Liver (tissue), 9 donors: ENCODE results near the gene NPEPL1. TPM values are rescaled to one million over a fixed set of nuclear protein-coding genes. Genes with fewer than 3 reads are reported as not detected.

Source experiments
- DNase-seq: peaks from one replicate; pipeline ENCODE4 v3.0.0-alpha.2; 2017; ENCODE audit warnings: low spot score
- H3K27ac ChIP-seq, 2 donors: one replicate each; pipeline ENCODE4 v1.7.0; 2013; ENCODE audit warnings: inconsistent platforms in 2 of 2, low read length in 2 of 2, control low read depth in 1 of 2, low read depth in 1 of 2, mild to moderate bottlenecking in 1 of 2
- H3K27me3 ChIP-seq, 4 donors: one replicate each; pipeline versions ENCODE4 v1.6.1 to v1.7.0; 2013; ENCODE audit warnings: low read length in 3 of 4, inconsistent platforms in 1 of 4, mild to moderate bottlenecking in 1 of 4, moderate library complexity in 1 of 4; ENCODE audit not compliant: control insufficient read depth in 4 of 4, insufficient read depth in 4 of 4
- H3K36me3 ChIP-seq, 4 donors: one replicate each; pipeline versions ENCODE4 v1.6.1 to v1.7.0; 2013; ENCODE audit warnings: low read length in 3 of 4, mild to moderate bottlenecking in 3 of 4, low read depth in 1 of 4, moderate library complexity in 1 of 4; ENCODE audit not compliant: control insufficient read depth in 4 of 4, insufficient read depth in 3 of 4
- H3K4me1 ChIP-seq, 4 donors: one replicate each; pipeline versions ENCODE4 v1.6.1 to v1.7.0; 2013; ENCODE audit warnings: low read length in 3 of 4, mild to moderate bottlenecking in 3 of 4, moderate library complexity in 1 of 4; ENCODE audit not compliant: control insufficient read depth in 4 of 4, insufficient read depth in 4 of 4
- H3K4me3 ChIP-seq, 3 donors: one replicate each; pipeline versions ENCODE4 v1.6.1 to v1.7.0; 2013; ENCODE audit warnings: low read length in 3 of 3, control low read depth in 1 of 3, low read depth in 1 of 3, mild to moderate bottlenecking in 1 of 3
- H3K9ac ChIP-seq, 2 donors: one replicate each; pipeline ENCODE4 v1.7.0; 2013; ENCODE audit warnings: low read length in 2 of 2, mild to moderate bottlenecking in 2 of 2, moderate library complexity in 2 of 2, control low read depth in 1 of 2, low read depth in 1 of 2
- H3K9me3 ChIP-seq, 4 donors: one replicate each; pipeline versions ENCODE4 v1.6.1 to v1.7.0; 2013; ENCODE audit warnings: low read length in 3 of 4; ENCODE audit not compliant: control insufficient read depth in 4 of 4
- EGR1 ChIP-seq, 2 donors: IDR thresholded peaks; 2 replicates each; pipeline ENCODE4 v1.6.1; 2016 to 2018; ENCODE audit warnings: antibody characterized with exemption in 2 of 2, low read depth in 2 of 2
- FOXA1 ChIP-seq: IDR thresholded peaks from 2 replicates; pipeline ENCODE4 v1.6.1; 2016; ENCODE audit warnings: antibody characterized with exemption
- FOXA2 ChIP-seq: IDR thresholded peaks from 2 replicates; pipeline ENCODE4 v1.6.1; 2016; ENCODE audit warnings: antibody characterized with exemption
- GABPA ChIP-seq, 2 donors: IDR thresholded peaks in 1 of 2; conservative IDR thresholded peaks in 1 of 2; 2 replicates each; pipeline ENCODE4 v1.6.1; 2016; ENCODE audit warnings: antibody characterized with exemption in 2 of 2, mild to moderate bottlenecking in 1 of 2, moderate library complexity in 1 of 2
- HNF4A ChIP-seq, 2 donors: conservative IDR thresholded peaks; 2 replicates each; pipeline ENCODE4 v1.6.1; 2016; ENCODE audit warnings: antibody characterized with exemption in 2 of 2, mild to moderate bottlenecking in 2 of 2
- HNF4G ChIP-seq: IDR thresholded peaks from 2 replicates; pipeline ENCODE4 v1.6.1; 2016; ENCODE audit warnings: antibody characterized with exemption
- JUND ChIP-seq, 2 donors: IDR thresholded peaks; 2 replicates each; pipeline ENCODE4 v1.6.1; 2016; ENCODE audit warnings: antibody characterized with exemption in 2 of 2
- NR2F2 ChIP-seq: IDR thresholded peaks from 2 replicates; pipeline ENCODE4 v1.6.1; 2016; ENCODE audit warnings: antibody characterized with exemption
- REST ChIP-seq: IDR thresholded peaks from 2 replicates; pipeline ENCODE4 v1.6.1; 2016; ENCODE audit warnings: antibody characterized with exemption, mild to moderate bottlenecking
- RXRA ChIP-seq, 2 donors: IDR thresholded peaks; 2 replicates each; pipeline ENCODE4 v1.6.1; 2017 to 2018; ENCODE audit warnings: antibody characterized with exemption in 2 of 2, mild to moderate bottlenecking in 1 of 2
- SP1 ChIP-seq: IDR thresholded peaks from 2 replicates; pipeline ENCODE4 v1.6.1; 2018; ENCODE audit warnings: antibody characterized with exemption, mild to moderate bottlenecking
- TAF1 ChIP-seq: conservative IDR thresholded peaks from 2 replicates; pipeline ENCODE4 v1.6.1; 2016; ENCODE audit warnings: antibody characterized with exemption, mild to moderate bottlenecking
- WGBS: extraction: QIAGEN DNeasy Blood & Tissue Kit; methylation state at CpG from one replicate; pipeline ENCODE4 v1.1.7; 2013; 5-methylcytosine and 5-hydroxymethylcytosine counted together
- polyA plus RNA-seq, 2 donors: library from polyadenylated mRNA; stranded (reverse) in 1 of 2; unstranded in 1 of 2; fragments of 200-250 nt in 1 of 2; fragments of >200 nt in 1 of 2; fragmentation: Nextera tagmentation in 1 of 2; extraction: Ambion mirVana in 1 of 2; gene quantifications; one replicate each; pipeline versions ENCODE4 v1.2.1 to v1.2.3, GENCODE V29; 2013 to 2015
- total RNA-seq, 2 donors: library from RNA; depleted of rRNA; stranded (reverse); fragments of >200 nt; gene quantifications; one replicate each; pipeline ENCODE4 v1.2.3, GENCODE V29; 2014
- TF ChIP-seq, protein P1 (sequence below): IDR thresholded peaks from 2 replicates; pipeline ENCODE4 v1.6.1; 2016; ENCODE audit warnings: antibody characterized with exemption
- TF ChIP-seq, protein P2 (sequence below): fragments of 150-350 bp; IDR thresholded peaks from 2 replicates; pipeline ENCODE4 v1.5.1; 2017; ENCODE audit warnings: improper control_type of control experiment, low read depth, low read length; ENCODE audit not compliant: missing input control
- TF ChIP-seq, protein P3 (sequence below): IDR thresholded peaks from 2 replicates; pipeline ENCODE4 v1.6.1; 2016; ENCODE audit warnings: antibody characterized with exemption
- TF ChIP-seq, protein P4 (sequence below): IDR thresholded peaks from 2 replicates; pipeline ENCODE4 v1.6.1; 2016; ENCODE audit warnings: antibody characterized with exemption
- donor health status: healthy.
- donor health status: healthy.
- donor health status: healthy.
- donor health status: healthy.
- donor health status: healthy.

Gene NPEPL1
- total and polyA plus RNA-seq, 4 donors: 8.0 to 13.3 (median 10.9) TPM

GRCh38 chr20:58693226-58694006 is 816 bp downstream of the NPEPL1 start:
- WGBS: 49% methylated on average over 51 of the region's 51 CpGs

DNA sequence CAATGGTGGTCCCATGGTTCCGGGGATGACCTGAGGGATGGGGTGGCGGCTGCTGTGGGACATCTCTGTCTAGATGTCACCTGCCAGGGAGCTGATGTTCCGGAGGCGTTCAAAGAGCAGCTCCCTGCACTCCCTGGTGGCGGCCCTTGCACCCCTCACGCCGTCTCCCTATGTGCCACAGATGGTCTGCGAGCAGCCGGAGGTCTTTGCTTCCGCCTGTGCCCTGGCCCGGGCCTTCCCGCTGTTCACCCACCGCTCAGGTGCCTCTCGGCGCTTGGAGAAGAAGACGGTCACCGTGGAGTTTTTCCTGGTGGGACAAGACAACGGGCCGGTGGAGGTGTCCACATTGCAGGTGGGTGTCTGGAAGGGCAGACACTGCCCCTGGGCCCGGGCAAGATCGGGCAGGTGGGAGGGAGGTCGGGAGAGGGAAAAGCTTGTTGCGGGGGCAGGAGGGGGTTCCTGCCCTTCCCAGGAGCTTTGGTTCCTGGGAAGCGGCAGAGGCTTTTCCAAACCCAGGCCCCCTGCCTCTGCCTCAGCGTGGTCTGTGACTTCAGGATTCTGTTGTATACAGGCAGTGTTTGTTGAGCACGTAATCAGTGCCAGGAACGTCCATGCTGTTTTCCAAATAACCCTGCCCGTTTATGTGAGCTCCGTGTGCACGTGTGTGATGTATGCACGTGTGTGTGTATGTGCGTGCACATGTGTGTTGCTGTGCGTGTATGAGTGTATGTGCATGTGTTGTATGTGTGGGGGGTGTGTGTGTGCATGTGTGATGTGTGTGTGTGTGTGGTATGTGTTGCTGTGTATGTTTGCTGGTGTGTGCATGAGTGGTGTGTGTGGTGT is 1.9 kb downstream of the NPEPL1 start:
- H3K27me3 ChIP-seq: no peaks in the 10 kb centered on the region
- no peak for DNase-seq
- H3K4me1 ChIP-seq: peaks cover 5 to 17% (median 13%) of the 10 kb centered on the region in 4 donors
- H3K9ac ChIP-seq: no peak overlapping the region
- no peaks in the 10 kb centered on the region for H3K9me3 ChIP-seq
- H3K36me3 ChIP-seq: peaks cover 2 to 34% (median 15%) of the 10 kb centered on the region in 4 donors
- TF ChIP-seq HNF4G: no peak
- TF ChIP-seq, protein P1, sequence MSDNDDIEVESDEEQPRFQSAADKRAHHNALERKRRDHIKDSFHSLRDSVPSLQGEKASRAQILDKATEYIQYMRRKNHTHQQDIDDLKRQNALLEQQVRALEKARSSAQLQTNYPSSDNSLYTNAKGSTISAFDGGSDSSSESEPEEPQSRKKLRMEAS: no peak
- TF ChIP-seq, protein P2, sequence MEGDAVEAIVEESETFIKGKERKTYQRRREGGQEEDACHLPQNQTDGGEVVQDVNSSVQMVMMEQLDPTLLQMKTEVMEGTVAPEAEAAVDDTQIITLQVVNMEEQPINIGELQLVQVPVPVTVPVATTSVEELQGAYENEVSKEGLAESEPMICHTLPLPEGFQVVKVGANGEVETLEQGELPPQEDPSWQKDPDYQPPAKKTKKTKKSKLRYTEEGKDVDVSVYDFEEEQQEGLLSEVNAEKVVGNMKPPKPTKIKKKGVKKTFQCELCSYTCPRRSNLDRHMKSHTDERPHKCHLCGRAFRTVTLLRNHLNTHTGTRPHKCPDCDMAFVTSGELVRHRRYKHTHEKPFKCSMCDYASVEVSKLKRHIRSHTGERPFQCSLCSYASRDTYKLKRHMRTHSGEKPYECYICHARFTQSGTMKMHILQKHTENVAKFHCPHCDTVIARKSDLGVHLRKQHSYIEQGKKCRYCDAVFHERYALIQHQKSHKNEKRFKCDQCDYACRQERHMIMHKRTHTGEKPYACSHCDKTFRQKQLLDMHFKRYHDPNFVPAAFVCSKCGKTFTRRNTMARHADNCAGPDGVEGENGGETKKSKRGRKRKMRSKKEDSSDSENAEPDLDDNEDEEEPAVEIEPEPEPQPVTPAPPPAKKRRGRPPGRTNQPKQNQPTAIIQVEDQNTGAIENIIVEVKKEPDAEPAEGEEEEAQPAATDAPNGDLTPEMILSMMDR: no peak
- TF ChIP-seq NR2F2: no peak
- no peak for TF ChIP-seq RXRA (IDR thresholded peaks at IDR 0.05)
- no peak for TF ChIP-seq FOXA1
- no peak for TF ChIP-seq REST
- TF ChIP-seq HNF4A (conservative IDR thresholded peaks at IDR 0.05): no peak
- no peak for TF ChIP-seq EGR1 (IDR thresholded peaks at IDR 0.05; ENCODE audit: low read depth in 2 of 2)
- TF ChIP-seq SP1: no peak
- TF ChIP-seq FOXA2: no peak
- TF ChIP-seq, protein P3, sequence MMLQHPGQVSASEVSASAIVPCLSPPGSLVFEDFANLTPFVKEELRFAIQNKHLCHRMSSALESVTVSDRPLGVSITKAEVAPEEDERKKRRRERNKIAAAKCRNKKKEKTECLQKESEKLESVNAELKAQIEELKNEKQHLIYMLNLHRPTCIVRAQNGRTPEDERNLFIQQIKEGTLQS: no peak
- TF ChIP-seq GABPA (IDR thresholded peaks at IDR 0.05 in 1 of 2, conservative IDR thresholded peaks at IDR 0.05 in 1 of 2): no peak
- TF ChIP-seq TAF1: no peak
- WGBS: 97% methylated on average over 33 of the region's 33 CpGs
- no peak overlapping the region for H3K4me3 ChIP-seq
- no peak overlapping the region for H3K27ac ChIP-seq

More at GRCh38 chr20:58693226-58694006, 816 bp downstream of the NPEPL1 start:
- H3K36me3 ChIP-seq: peaks cover 2 to 25% (median 13%) of the 10 kb centered on the region in 4 donors
- TF ChIP-seq GABPA (IDR thresholded peaks at IDR 0.05 in 1 of 2, conservative IDR thresholded peaks at IDR 0.05 in 1 of 2) (no peak), FOXA1 (no peak), JUND (IDR thresholded peaks at IDR 0.05) (no peak), SP1 (no peak), HNF4G (no peak)
- TF ChIP-seq, protein P3: no peak
- TF ChIP-seq, protein P4, sequence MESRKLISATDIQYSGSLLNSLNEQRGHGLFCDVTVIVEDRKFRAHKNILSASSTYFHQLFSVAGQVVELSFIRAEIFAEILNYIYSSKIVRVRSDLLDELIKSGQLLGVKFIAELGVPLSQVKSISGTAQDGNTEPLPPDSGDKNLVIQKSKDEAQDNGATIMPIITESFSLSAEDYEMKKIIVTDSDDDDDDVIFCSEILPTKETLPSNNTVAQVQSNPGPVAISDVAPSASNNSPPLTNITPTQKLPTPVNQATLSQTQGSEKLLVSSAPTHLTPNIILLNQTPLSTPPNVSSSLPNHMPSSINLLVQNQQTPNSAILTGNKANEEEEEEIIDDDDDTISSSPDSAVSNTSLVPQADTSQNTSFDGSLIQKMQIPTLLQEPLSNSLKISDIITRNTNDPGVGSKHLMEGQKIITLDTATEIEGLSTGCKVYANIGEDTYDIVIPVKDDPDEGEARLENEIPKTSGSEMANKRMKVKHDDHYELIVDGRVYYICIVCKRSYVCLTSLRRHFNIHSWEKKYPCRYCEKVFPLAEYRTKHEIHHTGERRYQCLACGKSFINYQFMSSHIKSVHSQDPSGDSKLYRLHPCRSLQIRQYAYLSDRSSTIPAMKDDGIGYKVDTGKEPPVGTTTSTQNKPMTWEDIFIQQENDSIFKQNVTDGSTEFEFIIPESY: no peak
- H3K4me1 ChIP-seq: peaks cover 5 to 17% (median 13%) of the 10 kb centered on the region in 4 donors
- peak overlapping the region; percentile 13 to 73 (median 24) for H3K4me3 ChIP-seq
- no peaks in the 10 kb centered on the region for H3K27me3 ChIP-seq
- peak overlapping the region in 1 of 2 donors; percentile 62 for H3K9ac ChIP-seq
- H3K27ac ChIP-seq: peak overlapping the region in 1 of 2 donors; percentile 14
- H3K9me3 ChIP-seq: no peaks in the 10 kb centered on the region
- no peak for DNase-seq
